ENCODE measurements around the gene IQCC.

IQCC gene

GRCh38 chr1:32195972-32196823 lies 9.3 kb upstream of the IQCC start:
- peak; percentile 60 for DNase-seq

GRCh38 chr1:32197074-32197473 lies 8.4 kb upstream of the IQCC start:
- no peak for DNase-seq

- no peak for DNase-seq
Observed at GRCh38 chr1:32197837-32198236, 7.6 kb upstream of the IQCC start.

- no peak for DNase-seq
Observed at GRCh38 chr1:32198237-32199042, 7.0 kb upstream of the IQCC start.

GRCh38 chr1:32199043-32199716 lies 6.3 kb upstream of the IQCC start:
- no peak for DNase-seq

- no peak for DNase-seq
Observed at GRCh38 chr1:32199717-32200072, 5.8 kb upstream of the IQCC start.

- peak; percentile 68 for DNase-seq
Observed at GRCh38 chr1:32200226-32201010, 5.1 kb upstream of the IQCC start, which contains the start of gene CCDC28B. TSS of gene CCDC28B (plus strand) at chr1:32200595. CDS start at chr1:32201936, 1,341 bp downstream.

- peak; percentile 87 for DNase-seq
Observed at GRCh38 chr1:32201011-32201855, 4.2 kb upstream of the IQCC start.

- DNase-seq: no peak
Observed at GRCh38 chr1:32204943-32205361, 519 bp upstream of the IQCC start.

GRCh38 chr1:32208469-32208868 lies 3.0 kb downstream of the IQCC start:
- no peak for DNase-seq

GRCh38 chr1:32208891-32209328 lies 3.4 kb downstream of the IQCC start, which contains the start of gene DCDC2B:
TSS of gene DCDC2B (plus strand) at chr1:32209089. CDS start at chr1:32209094, 5 bp downstream.
- DNase-seq: no peak

GRCh38 chr1:32215629-32216480 lies 10.4 kb downstream of the IQCC start:
- DNase-seq: peak; percentile 71

- no peak for DNase-seq
Observed at GRCh38 chr1:32216566-32216965, 11.1 kb downstream of the IQCC start.

- no peak for DNase-seq
Observed at GRCh38 chr1:32219022-32219421, 13.6 kb downstream of the IQCC start.

GRCh38 chr1:32220746-32221580 lies 15.5 kb downstream of the IQCC start:
- DNase-seq: no peak

- no peak for DNase-seq
Observed at GRCh38 chr1:32221581-32221979, 16.1 kb downstream of the IQCC start.

- peak; percentile 94 for DNase-seq
Observed at GRCh38 chr1:32221980-32222755, 16.7 kb downstream of the IQCC start, which contains the start of the genes EIF3I and TMEM234. TSS of gene EIF3I (plus strand) at chr1:32222407. CDS start at chr1:32222442, 35 bp downstream. TSS of gene TMEM234 (minus strand) at chr1:32222353. CDS start at chr1:32222322, 31 bp downstream.

GRCh38 chr1:32223683-32224082 lies 18.2 kb downstream of the IQCC start:
- DNase-seq: no peak
